ENCODE results near the gene OR13C8.

DNA sequence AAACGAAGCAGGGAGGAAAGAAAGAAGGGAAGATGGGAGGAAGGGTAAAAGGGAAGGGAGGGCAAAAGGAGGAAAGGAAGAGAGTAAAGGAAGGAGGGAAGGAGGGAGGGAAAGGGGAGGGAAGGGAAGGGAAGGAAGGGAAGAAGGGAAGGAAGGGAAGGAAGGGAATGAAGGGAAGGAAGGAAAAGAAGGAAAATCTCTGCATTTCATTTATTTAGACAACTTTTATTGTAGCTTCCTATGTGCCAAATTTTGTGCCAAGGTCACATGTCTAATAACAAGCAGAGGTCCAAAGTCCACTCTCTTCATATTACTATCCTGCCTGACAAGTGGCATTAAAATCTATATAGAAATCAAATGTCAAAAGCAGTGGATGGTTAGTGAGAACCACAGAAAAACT lies 29.7 kb upstream of the OR13C8 start:
- TF ChIP-seq, protein P1, sequence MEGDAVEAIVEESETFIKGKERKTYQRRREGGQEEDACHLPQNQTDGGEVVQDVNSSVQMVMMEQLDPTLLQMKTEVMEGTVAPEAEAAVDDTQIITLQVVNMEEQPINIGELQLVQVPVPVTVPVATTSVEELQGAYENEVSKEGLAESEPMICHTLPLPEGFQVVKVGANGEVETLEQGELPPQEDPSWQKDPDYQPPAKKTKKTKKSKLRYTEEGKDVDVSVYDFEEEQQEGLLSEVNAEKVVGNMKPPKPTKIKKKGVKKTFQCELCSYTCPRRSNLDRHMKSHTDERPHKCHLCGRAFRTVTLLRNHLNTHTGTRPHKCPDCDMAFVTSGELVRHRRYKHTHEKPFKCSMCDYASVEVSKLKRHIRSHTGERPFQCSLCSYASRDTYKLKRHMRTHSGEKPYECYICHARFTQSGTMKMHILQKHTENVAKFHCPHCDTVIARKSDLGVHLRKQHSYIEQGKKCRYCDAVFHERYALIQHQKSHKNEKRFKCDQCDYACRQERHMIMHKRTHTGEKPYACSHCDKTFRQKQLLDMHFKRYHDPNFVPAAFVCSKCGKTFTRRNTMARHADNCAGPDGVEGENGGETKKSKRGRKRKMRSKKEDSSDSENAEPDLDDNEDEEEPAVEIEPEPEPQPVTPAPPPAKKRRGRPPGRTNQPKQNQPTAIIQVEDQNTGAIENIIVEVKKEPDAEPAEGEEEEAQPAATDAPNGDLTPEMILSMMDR (IDR thresholded peaks at IDR 0.05) = no peak
- TF ChIP-seq POLR2A (IDR thresholded peaks at IDR 0.05) (no peak), EP300 (IDR thresholded peaks at IDR 0.05) (no peak)

Data from tibial nerve (tissue), 4 donors.